H9 (cell line): ENCODE measurements around the gene RXYLT1. TPM values are rescaled to one million over a fixed set of nuclear protein-coding genes. Genes with fewer than 3 reads are reported as not detected.

ENCODE experiments used
- DNase-seq: peaks from one replicate; pipeline ENCODE4 v3.0.0-alpha.2; 2017
- H2AFZ ChIP-seq: one replicate; pipeline ENCODE4 v1.6.1; 2013; ENCODE audit warnings: mild to moderate bottlenecking, low read length, control low read depth, moderate library complexity
- H2AK5ac ChIP-seq: 2 replicates; pipeline ENCODE4 v1.6.1; 2013; ENCODE audit warnings: low read length, control low read depth, mixed read lengths; ENCODE audit not compliant: insufficient read length
- H2BK120ac ChIP-seq: one replicate; pipeline ENCODE4 v1.6.1; 2013; ENCODE audit warnings: low read depth, mild to moderate bottlenecking, low read length, control low read depth, inconsistent platforms; ENCODE audit not compliant: poor library complexity, severe bottlenecking
- H2BK12ac ChIP-seq: 2 replicates; pipeline ENCODE4 v1.6.1; 2013; ENCODE audit warnings: low read length, control low read depth, mixed read lengths, low read depth; ENCODE audit not compliant: insufficient read length
- H2BK15ac ChIP-seq: 2 replicates; pipeline ENCODE4 v1.6.1; 2013; ENCODE audit warnings: low read depth, low read length, control low read depth
- H2BK20ac ChIP-seq: one replicate; pipeline ENCODE4 v1.6.1; 2013; ENCODE audit warnings: low read depth, mild to moderate bottlenecking, low read length, control low read depth, inconsistent platforms; ENCODE audit not compliant: poor library complexity, severe bottlenecking
- H2BK5ac ChIP-seq: 2 replicates; pipeline ENCODE4 v1.6.1; 2013; ENCODE audit warnings: low read length, control low read depth, mixed read lengths; ENCODE audit not compliant: insufficient read length
- H3K14ac ChIP-seq: 2 replicates; pipeline ENCODE4 v1.6.1; 2013; ENCODE audit warnings: low read length, control low read depth; ENCODE audit not compliant: insufficient read depth
- H3K18ac ChIP-seq: 2 replicates; pipeline ENCODE4 v1.6.1; 2013; ENCODE audit warnings: low read depth, mild to moderate bottlenecking, mixed read lengths, low read length, control low read depth; ENCODE audit not compliant: insufficient read length
- H3K23ac ChIP-seq: 2 replicates; pipeline ENCODE4 v1.6.1; 2013; ENCODE audit warnings: low read length, control low read depth, mixed read lengths, low read depth; ENCODE audit not compliant: insufficient read length
- H3K23me2 ChIP-seq: 2 replicates; pipeline ENCODE4 v1.6.1; 2013; ENCODE audit warnings: low read depth, mild to moderate bottlenecking, mixed read lengths, low read length, control low read depth; ENCODE audit not compliant: insufficient read length, poor library complexity, severe bottlenecking
- H3K27ac ChIP-seq: 2 replicates; pipeline ENCODE4 v1.5.1; 2013; ENCODE audit warnings: low read length, control low read depth, mixed read lengths, low read depth; ENCODE audit not compliant: insufficient read length
- H3K27me3 ChIP-seq: 2 replicates; pipeline ENCODE4 v1.6.1; 2013; ENCODE audit warnings: low read length, control low read depth, inconsistent platforms; ENCODE audit not compliant: insufficient read depth
- H3K4ac ChIP-seq: 2 replicates; pipeline ENCODE4 v1.6.1; 2013; ENCODE audit warnings: low read depth, mild to moderate bottlenecking, control low read depth, inconsistent platforms, low read length, moderate library complexity
- H3K4me1 ChIP-seq: 2 replicates; pipeline ENCODE4 v1.6.1; 2013; ENCODE audit warnings: low read length, control low read depth, inconsistent platforms; ENCODE audit not compliant: insufficient read depth
- H3K4me2 ChIP-seq: 2 replicates; pipeline ENCODE4 v1.6.1; 2013; ENCODE audit warnings: low read length, control low read depth, mixed read lengths; ENCODE audit not compliant: insufficient read length, insufficient read depth
- H3K56ac ChIP-seq: 2 replicates; pipeline ENCODE4 v1.6.1; 2013; ENCODE audit warnings: low read depth, mild to moderate bottlenecking, mixed read lengths, low read length, control low read depth; ENCODE audit not compliant: insufficient read length
- H3K79me1 ChIP-seq: 2 replicates; pipeline ENCODE4 v1.6.1; 2013; ENCODE audit warnings: low read depth, mild to moderate bottlenecking, moderate library complexity, low read length, control low read depth, inconsistent platforms; ENCODE audit not compliant: insufficient read depth, poor library complexity, severe bottlenecking
- H3K79me2 ChIP-seq: 2 replicates; pipeline ENCODE4 v1.6.1; 2013; ENCODE audit warnings: low read length, control low read depth, inconsistent platforms; ENCODE audit not compliant: insufficient read depth
- H3K9ac ChIP-seq: 2 replicates; pipeline ENCODE4 v1.6.1; 2013; ENCODE audit warnings: low read length, control low read depth, mixed read lengths; ENCODE audit not compliant: insufficient read length; ENCODE audit errors: extremely low read depth
- H3K9me3 ChIP-seq: one replicate; pipeline ENCODE4 v1.6.1; 2013; ENCODE audit warnings: low read depth, low read length, inconsistent platforms; ENCODE audit not compliant: control insufficient read depth
- H3T11ph ChIP-seq: one replicate; pipeline ENCODE4 v1.6.1; 2013; ENCODE audit warnings: mild to moderate bottlenecking, low read length, control low read depth, inconsistent platforms
- H4K20me1 ChIP-seq: one replicate; pipeline ENCODE4 v1.6.1; 2013; ENCODE audit not compliant: control insufficient read depth, insufficient read length, insufficient read depth
- H4K5ac ChIP-seq: 2 replicates; pipeline ENCODE4 v1.6.1; 2013; ENCODE audit warnings: low read depth, mild to moderate bottlenecking, mixed read lengths, low read length, control low read depth; ENCODE audit not compliant: insufficient read length
- H4K8ac ChIP-seq: replicated peaks from 2 replicates; pipeline ENCODE4 v1.6.1; 2013; ENCODE audit warnings: low read length, control low read depth, mixed read lengths, low read depth; ENCODE audit not compliant: insufficient read length
- H4K91ac ChIP-seq: 2 replicates; pipeline ENCODE4 v1.6.1; 2013; ENCODE audit warnings: low read depth, mild to moderate bottlenecking, moderate library complexity, mixed read lengths, low read length, control low read depth; ENCODE audit not compliant: insufficient read length
- H3K27ac Mint-ChIP-seq, 3 experiments: 2 replicates in 2 of 3; 3 replicates in 1 of 3; pipeline ENCODE4 v1.8.0; 2020 to 2021; ENCODE audit warnings: mixed read lengths in 3 of 3, mild to moderate bottlenecking in 1 of 3, moderate library complexity in 1 of 3
- H3K27me3 Mint-ChIP-seq: 2 replicates; pipeline ENCODE4 v1.8.0; 2021; ENCODE audit warnings: low read depth, mild to moderate bottlenecking, moderate library complexity, mixed read lengths
- H3K36me3 Mint-ChIP-seq, 3 experiments: 2 replicates in 2 of 3; 3 replicates in 1 of 3; pipeline ENCODE4 v1.8.0; 2020 to 2021; ENCODE audit warnings: low read depth in 3 of 3, mixed read lengths in 3 of 3; ENCODE audit not compliant: insufficient read depth in 1 of 3
- H3K4me1 Mint-ChIP-seq, 2 experiments: 2 replicates each; pipeline ENCODE4 v1.8.0; 2020; ENCODE audit warnings: mixed read lengths in 2 of 2
- H3K4me3 Mint-ChIP-seq, 2 experiments: 2 replicates in 1 of 2; 3 replicates in 1 of 2; pipeline ENCODE4 v1.8.0; 2020 to 2021; ENCODE audit warnings: mild to moderate bottlenecking in 2 of 2, mixed read lengths in 2 of 2, moderate library complexity in 1 of 2
- H3K9me3 Mint-ChIP-seq, 2 experiments: 2 replicates in 1 of 2; 3 replicates in 1 of 2; pipeline ENCODE4 v1.8.0; 2020; ENCODE audit warnings: mild to moderate bottlenecking in 2 of 2, mixed read lengths in 2 of 2, moderate library complexity in 1 of 2
- WGBS: extraction: QIAGEN DNeasy Blood & Tissue Kit; methylation state at CpG from one replicate; pipeline ENCODE4 v1.1.7; 2013; ENCODE audit warnings: missing lambda C conversion rate, low lambda C conversion rate, mixed read lengths; ENCODE audit not compliant: insufficient read length; ENCODE audit errors: extremely low coverage; 5-methylcytosine and 5-hydroxymethylcytosine counted together
- total RNA-seq: library from RNA; stranded (reverse); gene quantifications from 2 replicates; pipeline ENCODE4 v1.2.1, GENCODE V29; 2021
- TF ChIP-seq, protein P1 (sequence below): fragments of 200-600 bp; sonication (generic); conservative IDR thresholded peaks from 3 replicates; pipeline ENCODE4 v1.8.0; 2021; ENCODE audit warnings: antibody characterized with exemption, mild to moderate bottlenecking

RXYLT1 gene
- total RNA-seq, 1 experiment from 2014 or later: 10.1 TPM

DNA sequence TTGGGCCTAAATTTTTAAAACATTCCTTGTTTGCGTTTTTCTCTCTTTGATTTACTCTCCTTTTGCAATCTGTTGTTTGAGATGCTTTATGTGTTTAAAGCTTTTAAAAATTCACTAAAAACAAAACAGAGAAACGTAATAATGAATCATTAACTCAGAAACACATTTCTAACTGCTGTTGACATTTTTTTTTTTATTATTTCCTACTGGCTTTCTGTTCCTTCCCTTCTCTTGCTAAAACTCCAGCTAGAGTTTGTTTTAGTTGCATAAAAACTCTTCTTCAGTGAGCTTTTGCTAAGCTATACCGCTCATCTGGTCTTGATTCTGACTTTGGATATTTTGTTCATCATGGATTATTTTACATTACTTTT, 35.8 kb downstream of the RXYLT1 start:
- no peak overlapping the region for H4K91ac ChIP-seq
- Mint-ChIP-seq H3K27ac (no peak overlapping the region), H3K36me3 (no peaks in the 10 kb centered on the region; a peak in 1 of 7 replicates), H3K9me3 (no peaks in the 10 kb centered on the region; a peak in 1 of 5 replicates), H3K27me3 (no peaks in the 10 kb centered on the region), H3K4me3 (no peak overlapping the region), H3K4me1 (peaks cover 0 to 7% of the 10 kb centered on the region in 2 experiments; a peak in 2 of 4 replicates)
- no peaks in the 10 kb centered on the region for H3K4me1 ChIP-seq
- H4K5ac ChIP-seq: no peak overlapping the region
- no peak overlapping the region for H3K27ac ChIP-seq
- H2AK5ac ChIP-seq: no peak overlapping the region
- H2BK12ac ChIP-seq: no peak overlapping the region
- no peaks in the 10 kb centered on the region for H3K79me2 ChIP-seq
- no peaks in the 10 kb centered on the region for H3K27me3 ChIP-seq
- no peak overlapping the region for H4K8ac ChIP-seq
- no peak overlapping the region for H2BK15ac ChIP-seq
- H3T11ph ChIP-seq: no peak overlapping the region
- no peak overlapping the region for H3K4ac ChIP-seq
- no peak overlapping the region for H3K4me2 ChIP-seq
- no peak overlapping the region for H3K9ac ChIP-seq
- H4K20me1 ChIP-seq: no peaks in the 10 kb centered on the region
- H2AFZ ChIP-seq: no peak overlapping the region
- no peak overlapping the region for H2BK20ac ChIP-seq
- H3K23ac ChIP-seq: no peak overlapping the region
- no peaks in the 10 kb centered on the region for H3K9me3 ChIP-seq
- no peaks in the 10 kb centered on the region for H3K79me1 ChIP-seq
- H3K14ac ChIP-seq: no peak overlapping the region
- no peak for DNase-seq
- TF ChIP-seq, protein P1, sequence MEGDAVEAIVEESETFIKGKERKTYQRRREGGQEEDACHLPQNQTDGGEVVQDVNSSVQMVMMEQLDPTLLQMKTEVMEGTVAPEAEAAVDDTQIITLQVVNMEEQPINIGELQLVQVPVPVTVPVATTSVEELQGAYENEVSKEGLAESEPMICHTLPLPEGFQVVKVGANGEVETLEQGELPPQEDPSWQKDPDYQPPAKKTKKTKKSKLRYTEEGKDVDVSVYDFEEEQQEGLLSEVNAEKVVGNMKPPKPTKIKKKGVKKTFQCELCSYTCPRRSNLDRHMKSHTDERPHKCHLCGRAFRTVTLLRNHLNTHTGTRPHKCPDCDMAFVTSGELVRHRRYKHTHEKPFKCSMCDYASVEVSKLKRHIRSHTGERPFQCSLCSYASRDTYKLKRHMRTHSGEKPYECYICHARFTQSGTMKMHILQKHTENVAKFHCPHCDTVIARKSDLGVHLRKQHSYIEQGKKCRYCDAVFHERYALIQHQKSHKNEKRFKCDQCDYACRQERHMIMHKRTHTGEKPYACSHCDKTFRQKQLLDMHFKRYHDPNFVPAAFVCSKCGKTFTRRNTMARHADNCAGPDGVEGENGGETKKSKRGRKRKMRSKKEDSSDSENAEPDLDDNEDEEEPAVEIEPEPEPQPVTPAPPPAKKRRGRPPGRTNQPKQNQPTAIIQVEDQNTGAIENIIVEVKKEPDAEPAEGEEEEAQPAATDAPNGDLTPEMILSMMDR: no peak
- H3K56ac ChIP-seq: no peak overlapping the region
- H3K23me2 ChIP-seq: no peaks in the 10 kb centered on the region
- no peak overlapping the region for H3K18ac ChIP-seq
- no peak overlapping the region for H2BK120ac ChIP-seq
- no peak overlapping the region for H2BK5ac ChIP-seq
- WGBS: no CpG with 5 or more reads among the region's 3 CpGs
